Activated naive CD8-positive, alpha-beta T cell treated with anti-CD3 and anti-CD28 coated beads, Interleukin-2, amount 50 U/mL, for 24 hours (primary cell): ENCODE data around the gene RXRB.
"Not testable (repeated sequence)": the region's sequence is repeated elsewhere in the genome, so short reads cannot be mapped to it uniquely, and the experiment has no call there.

Experiments used
- ATAC-seq: fragments of 150-1000 bp; cut with Tn5 transposase; one replicate; pipeline ENCODE4 v1.10.0; 2021
- DNase-seq: peaks from one replicate; pipeline ENCODE4 v3.0.0; 2021
- H3K27ac Mint-ChIP-seq: one replicate; pipeline ENCODE4 v1.8.0; 2021; ENCODE audit warnings: mild to moderate bottlenecking, mixed read lengths
- H3K27me3 Mint-ChIP-seq: one replicate; pipeline ENCODE4 v1.8.0; 2021; ENCODE audit warnings: mixed read lengths
- H3K36me3 Mint-ChIP-seq: one replicate; pipeline ENCODE4 v1.8.0; 2021; ENCODE audit warnings: low read depth, mixed read lengths
- H3K4me1 Mint-ChIP-seq: one replicate; pipeline ENCODE4 v1.8.0; 2021; ENCODE audit warnings: mixed read lengths
- H3K4me3 Mint-ChIP-seq: one replicate; pipeline ENCODE4 v1.8.0; 2021; ENCODE audit warnings: mild to moderate bottlenecking, moderate library complexity, mixed read lengths
- H3K9me3 Mint-ChIP-seq: one replicate; pipeline ENCODE4 v1.8.0; 2021; ENCODE audit warnings: mixed read lengths

Gene RXRB

DNA sequence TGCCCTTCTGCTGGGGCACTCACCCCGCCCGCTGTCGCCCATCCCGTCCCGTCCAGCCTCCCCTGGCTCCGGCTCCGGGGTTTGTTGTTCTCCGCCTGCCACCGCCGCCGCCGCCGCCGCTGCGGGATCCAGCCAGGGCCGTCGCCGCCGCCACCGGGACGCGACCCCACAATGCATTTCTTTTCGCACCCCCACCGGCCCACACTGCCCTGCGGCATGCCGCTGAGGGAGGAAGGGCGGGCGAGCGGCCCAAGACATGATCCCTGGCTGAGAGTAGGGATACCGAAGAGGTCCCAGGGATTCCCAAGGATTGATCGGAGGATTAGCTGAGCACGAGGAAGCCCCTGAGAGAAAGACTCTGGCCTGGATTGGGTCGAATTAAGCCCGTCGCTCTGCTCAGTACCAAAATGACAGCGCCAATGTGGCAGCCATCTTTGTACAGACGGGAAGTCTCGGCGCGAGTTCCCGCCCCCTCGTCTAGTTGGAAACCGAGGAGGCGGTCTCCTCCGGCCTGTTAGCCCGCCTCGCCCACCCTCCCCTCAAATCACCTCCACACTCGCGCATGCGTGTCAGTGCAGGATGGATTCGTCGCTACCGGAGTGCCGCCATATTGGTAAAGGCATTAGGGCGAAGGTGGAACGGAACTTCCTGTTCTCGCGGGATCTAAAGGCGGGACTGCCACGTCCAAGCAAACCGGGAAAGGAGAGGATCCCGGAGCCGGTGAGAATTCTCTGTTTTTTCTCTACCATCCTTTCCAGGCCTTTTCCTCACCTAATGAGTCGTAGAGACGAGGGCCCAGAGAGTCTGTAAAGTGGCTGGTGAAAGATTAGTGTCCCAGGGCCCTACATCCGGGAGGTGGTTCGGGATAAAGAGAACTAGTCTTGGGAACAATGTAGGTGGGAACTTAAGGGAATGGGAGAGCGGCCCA lies at the start of gene RXRB, which contains the start of gene SLC39A7:
Gene RXRB, minus strand, starts transcription at position 447 of the 928 bp plus-strand sequence. Its CDS starts 189 bp downstream, at position 258.
Gene SLC39A7, plus strand, starts transcription at position 649 of the 928 bp plus-strand sequence. CDS start 379 bp downstream, outside the sequence.
- Mint-ChIP-seq H3K4me3 (peak within 1 kb of the TSS; percentile 99), H3K27ac (peak within 1 kb of the TSS; percentile 98), H3K9me3 (no peaks in the 10 kb centered on the region), H3K27me3 (no peaks in the 10 kb centered on the region), H3K4me1 (peaks cover 67% of the 10 kb centered on the region), H3K36me3 (peaks cover 50% of the 10 kb centered on the region)
- DNase-seq (peak; percentile 98), ATAC-seq (peak; percentile 40)

DNA sequence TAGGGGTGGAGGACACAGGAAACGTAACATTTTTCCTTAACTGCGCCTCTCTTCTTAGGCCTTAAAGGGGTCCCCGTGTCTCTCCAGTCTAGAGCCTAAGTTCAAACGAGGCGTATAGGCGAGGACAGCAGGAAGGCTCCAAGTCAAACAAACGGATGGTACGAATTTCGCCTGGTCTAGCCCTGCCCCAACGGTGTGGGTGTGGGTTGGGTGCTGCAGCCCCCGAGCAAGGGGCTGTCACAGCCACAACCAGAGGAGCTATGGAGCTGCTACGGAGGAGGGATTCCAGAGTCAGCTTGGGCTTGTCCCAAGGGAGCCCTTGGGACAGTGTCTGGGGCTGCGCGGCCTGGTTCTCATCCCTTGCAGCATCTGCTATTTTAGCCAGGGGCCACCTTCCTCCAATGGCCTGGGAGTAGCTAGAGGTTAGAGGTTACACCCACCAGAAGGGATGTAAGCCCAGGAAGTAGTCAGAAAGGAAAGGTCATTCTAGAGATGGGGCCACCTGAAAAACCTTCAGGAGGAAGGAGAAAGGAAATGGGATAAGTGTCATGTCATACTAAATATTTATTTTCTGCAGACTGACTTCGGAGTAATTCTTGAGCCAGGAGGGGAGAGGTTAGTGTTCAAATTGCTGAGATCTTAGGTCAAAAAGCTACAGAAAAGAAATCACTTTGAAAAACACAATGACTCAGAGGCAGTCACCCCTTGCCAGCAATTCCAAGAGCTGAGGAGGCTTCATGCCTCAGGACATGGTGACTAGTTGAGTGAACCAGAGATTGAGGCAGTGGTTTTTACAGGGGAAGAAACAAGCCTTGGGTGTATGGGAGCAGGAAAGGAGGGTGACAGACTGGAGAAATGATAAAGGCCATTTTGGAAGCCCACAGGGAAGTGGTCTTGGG lies 49.5 kb upstream of the RXRB start:
- H3K4me3 Mint-ChIP-seq = peak overlapping the region; percentile 90
- no peak for ATAC-seq
- DNase-seq = peak; percentile 19
- H3K27ac Mint-ChIP-seq = peak overlapping the region; percentile 94
- H3K36me3 Mint-ChIP-seq = peaks cover 24% of the 10 kb centered on the region
- H3K4me1 Mint-ChIP-seq = peaks cover 44% of the 10 kb centered on the region
- H3K9me3 Mint-ChIP-seq = no peaks in the 10 kb centered on the region
- H3K27me3 Mint-ChIP-seq = peaks cover 4% of the 10 kb centered on the region

DNA sequence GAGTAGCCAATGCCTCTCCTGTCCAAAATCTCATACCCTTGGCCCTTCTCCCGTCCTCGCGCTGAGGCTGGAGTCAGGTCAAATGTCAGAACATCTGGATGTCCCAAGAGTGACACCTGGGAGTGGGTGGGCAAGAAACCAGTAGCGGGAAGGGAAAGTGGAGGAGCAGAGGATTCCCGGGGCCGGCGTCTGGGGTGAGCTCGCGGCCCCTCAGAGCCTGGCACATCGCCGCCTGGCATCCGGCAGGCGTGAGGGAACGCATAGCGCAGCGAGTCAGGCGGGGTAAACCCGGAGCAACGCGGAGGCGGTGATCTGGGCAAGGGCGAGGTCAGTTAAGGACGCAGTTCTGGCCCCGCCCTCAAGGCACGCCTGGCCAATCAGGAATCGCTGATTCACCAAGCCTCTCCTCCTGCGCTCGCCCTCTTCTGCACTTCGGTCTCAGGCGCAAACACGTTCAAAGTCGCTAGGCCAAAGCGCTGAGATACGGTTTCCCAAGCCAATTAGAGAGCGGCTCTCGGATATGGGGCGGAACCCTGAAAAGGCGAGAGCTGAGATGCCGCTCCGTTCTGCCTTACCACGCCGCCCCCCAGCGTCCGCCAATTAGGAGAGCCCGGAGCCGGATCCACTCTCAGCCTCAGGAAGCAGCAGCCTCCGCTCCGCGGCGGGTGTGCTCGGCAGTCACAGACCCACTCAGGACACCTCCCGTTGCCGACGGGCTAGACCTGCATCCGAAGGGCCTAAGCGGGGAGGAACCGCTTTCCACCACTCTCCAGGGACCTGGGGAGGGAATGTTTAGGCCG lies 48.7 kb upstream of the RXRB start:
- DNase-seq = peak; percentile 96
- Mint-ChIP-seq H3K9me3 (no peaks in the 10 kb centered on the region), H3K4me3 (peak overlapping the region; percentile 90), H3K27me3 (peaks cover 4% of the 10 kb centered on the region), H3K4me1 (peaks cover 44% of the 10 kb centered on the region), H3K27ac (peak overlapping the region; percentile 94), H3K36me3 (peaks cover 24% of the 10 kb centered on the region)
- peak; percentile 94 for ATAC-seq

DNA sequence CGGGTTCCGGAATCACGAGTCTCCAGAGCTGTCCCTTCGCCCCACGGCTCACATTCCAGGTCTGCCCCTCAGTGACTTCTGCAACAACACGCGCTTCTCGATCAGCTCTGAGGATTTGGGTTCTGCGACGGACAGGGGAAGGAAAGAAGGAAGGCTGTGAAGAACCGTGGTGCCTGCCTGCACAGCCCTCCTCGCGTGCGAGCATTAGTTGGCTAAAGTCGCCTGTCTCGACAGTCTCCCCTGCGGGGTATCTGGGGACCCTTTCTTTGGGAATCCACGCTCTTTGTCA lies 48.1 kb upstream of the RXRB start:
- Mint-ChIP-seq H3K4me3 (peak overlapping the region; percentile 90), H3K27ac (peak overlapping the region; percentile 94), H3K4me1 (peaks cover 44% of the 10 kb centered on the region), H3K27me3 (peaks cover 5% of the 10 kb centered on the region), H3K9me3 (no peaks in the 10 kb centered on the region), H3K36me3 (peaks cover 24% of the 10 kb centered on the region)
- ATAC-seq (peak; percentile 10), DNase-seq (no peak)

DNA sequence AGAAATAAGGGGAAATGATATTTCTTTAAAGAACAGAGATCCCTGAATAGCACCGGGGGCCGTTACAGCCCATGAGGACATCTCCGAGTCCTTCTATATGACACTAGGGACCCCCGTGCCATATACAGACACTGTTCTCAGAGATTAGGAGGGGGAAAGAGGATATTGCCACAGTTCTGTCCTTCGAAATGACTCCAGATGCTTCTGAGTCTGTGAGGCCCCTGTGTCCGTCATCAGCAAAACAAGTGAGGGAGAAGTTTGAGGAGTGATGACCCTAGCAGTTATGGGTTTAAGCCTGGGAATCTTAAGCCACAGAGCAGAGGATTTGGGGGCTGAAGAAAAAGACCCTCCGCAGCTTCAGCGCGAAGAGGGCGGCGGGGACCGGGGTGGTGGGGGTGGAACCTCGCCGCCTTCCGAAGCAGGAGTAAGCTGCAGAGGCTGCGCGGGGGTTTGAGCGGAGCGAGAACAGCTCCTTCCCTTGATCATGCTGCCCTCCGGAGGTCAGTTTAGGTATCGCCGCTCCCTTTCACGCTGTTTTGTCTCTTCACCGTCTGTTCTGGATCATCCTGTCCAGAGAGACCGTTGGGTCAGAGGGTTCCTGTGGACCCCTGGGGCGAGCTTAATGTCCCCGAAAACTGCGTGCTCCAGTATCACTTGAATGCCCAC lies 47.6 kb upstream of the RXRB start:
- peaks cover 24% of the 10 kb centered on the region for H3K36me3 Mint-ChIP-seq
- peak overlapping the region; percentile 94 for H3K27ac Mint-ChIP-seq

DNA sequence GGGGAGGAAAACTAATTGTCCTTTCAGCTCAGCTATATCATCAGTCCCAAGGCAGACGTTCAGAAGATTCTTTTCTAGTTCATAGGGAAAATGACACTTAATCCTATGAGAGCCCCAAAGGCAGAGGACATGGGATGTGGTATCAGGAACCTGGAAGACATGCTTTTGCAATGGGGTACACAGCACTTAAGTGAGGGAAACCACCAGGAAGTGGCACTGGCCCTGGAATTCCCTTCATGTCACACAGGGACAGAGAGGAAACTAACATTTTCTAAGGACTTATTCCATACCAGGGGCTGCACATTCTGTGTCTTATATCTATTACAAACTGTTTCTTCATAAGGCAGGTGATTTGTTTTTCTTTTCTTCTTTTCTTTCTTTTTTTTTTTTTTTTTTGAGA lies 43.0 kb upstream of the RXRB start:
- Mint-ChIP-seq H3K4me3 (no peak overlapping the region), H3K36me3 (no peaks in the 10 kb centered on the region), H3K27me3 (peaks cover 10% of the 10 kb centered on the region), H3K9me3 (no peaks in the 10 kb centered on the region), H3K27ac (no peak overlapping the region), H3K4me1 (peaks cover 22% of the 10 kb centered on the region)
- ATAC-seq = no peak
- DNase-seq = no peak

More for the DNA sequence above, 47.6 kb upstream of the RXRB start:
- peaks cover 5% of the 10 kb centered on the region for H3K27me3 Mint-ChIP-seq
- DNase-seq (peak; percentile 95), ATAC-seq (peak; percentile 41)
- peaks cover 44% of the 10 kb centered on the region for H3K4me1 Mint-ChIP-seq
- H3K4me3 Mint-ChIP-seq = peak overlapping the region; percentile 90
- H3K9me3 Mint-ChIP-seq = no peaks in the 10 kb centered on the region

DNA sequence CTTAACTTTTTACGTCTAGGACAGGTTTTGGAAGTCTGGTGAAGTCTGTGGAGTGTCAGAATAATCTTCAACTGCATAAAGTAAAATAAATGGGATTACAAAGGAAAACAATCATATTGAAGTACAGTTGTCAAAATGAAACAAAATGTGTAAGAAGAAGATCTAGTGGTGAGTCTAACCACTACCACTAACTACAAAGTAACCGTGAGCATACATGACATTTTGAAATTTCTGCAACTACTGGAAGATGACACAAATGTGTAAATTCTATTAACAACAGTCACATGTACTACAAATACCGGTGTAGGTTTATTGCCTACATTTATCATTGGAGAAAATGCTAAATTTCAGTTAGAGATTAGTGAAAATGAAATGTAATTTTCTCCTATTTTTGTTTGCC lies 41.5 kb upstream of the RXRB start:
- Mint-ChIP-seq H3K27me3 (peaks cover 10% of the 10 kb centered on the region), H3K9me3 (no peaks in the 10 kb centered on the region), H3K36me3 (no peaks in the 10 kb centered on the region), H3K4me1 (peaks cover 16% of the 10 kb centered on the region), H3K4me3 (peak overlapping the region; percentile 23), H3K27ac (no peak overlapping the region)
- DNase-seq = no peak
- ATAC-seq = peak; percentile 88

DNA sequence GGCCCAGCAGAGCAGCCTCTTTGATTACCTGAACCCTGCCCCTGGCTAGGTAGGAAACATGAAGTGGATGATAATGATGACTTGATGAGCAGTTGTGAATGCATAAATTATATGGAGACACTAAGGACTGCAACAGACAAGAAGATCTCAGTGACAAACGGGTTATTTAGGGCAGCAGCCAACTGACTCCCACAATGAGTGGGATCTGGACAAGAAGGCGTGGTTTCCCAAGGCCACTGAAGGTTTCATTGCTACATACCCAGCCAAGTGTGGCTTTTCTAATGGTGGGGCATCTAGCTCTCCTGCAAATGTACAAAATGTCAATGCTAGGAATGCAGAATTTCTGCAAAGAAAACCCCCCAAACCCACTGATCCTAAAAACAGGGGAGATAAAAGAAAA lies 37.3 kb upstream of the RXRB start:
- Mint-ChIP-seq H3K36me3 (no peaks in the 10 kb centered on the region), H3K27ac (no peak overlapping the region), H3K4me3 (no peak overlapping the region), H3K27me3 (peaks cover 15% of the 10 kb centered on the region), H3K4me1 (peaks cover 16% of the 10 kb centered on the region), H3K9me3 (no peaks in the 10 kb centered on the region)
- DNase-seq = no peak
- no peak for ATAC-seq

DNA sequence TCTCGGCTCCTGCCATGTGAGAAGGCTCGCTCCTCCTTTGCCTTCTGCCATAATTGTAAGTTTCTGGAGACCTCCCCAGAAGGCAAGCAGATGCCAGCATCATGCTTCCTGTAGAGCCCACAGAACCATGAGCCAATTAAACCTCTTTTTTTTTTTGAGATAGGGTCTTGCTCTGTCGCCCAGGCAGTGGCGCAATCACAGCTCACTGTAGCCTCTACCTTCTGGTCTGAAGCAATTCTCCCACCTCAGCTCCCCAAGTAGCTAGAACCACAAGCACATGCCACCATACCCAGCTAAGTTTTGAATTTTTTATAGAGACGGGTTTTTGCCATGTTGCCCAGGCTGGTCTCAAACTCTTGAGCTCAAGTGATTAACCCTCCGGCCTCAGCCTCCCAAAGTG lies 36.4 kb upstream of the RXRB start:
- DNase-seq = no peak
- Mint-ChIP-seq H3K9me3 (no peaks in the 10 kb centered on the region), H3K27ac (no peak overlapping the region), H3K27me3 (peaks cover 12% of the 10 kb centered on the region), H3K36me3 (no peaks in the 10 kb centered on the region), H3K4me1 (peaks cover 10% of the 10 kb centered on the region), H3K4me3 (no peak overlapping the region)
- no peak for ATAC-seq

DNA sequence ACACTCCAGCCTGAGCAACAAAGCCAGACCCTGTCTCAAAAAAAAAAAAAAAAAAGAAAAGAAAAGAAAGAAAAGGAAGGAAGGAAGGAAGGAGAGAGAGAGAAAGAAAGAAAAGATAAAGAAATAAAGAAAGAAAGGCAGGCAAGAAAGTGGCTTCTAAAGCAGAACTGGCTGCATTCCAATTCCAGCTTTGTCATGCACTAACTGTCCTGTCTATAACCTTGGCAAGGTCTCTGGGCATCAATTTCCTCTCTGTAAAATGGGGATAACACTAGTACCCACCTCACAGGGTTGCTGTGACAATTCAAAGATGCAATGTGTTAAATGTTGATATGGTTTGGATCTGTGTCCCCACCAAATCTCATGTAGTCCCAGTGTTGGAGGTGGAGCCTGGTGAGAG lies 35.9 kb upstream of the RXRB start:
- peaks cover 5% of the 10 kb centered on the region for H3K4me1 Mint-ChIP-seq
- no peaks in the 10 kb centered on the region for H3K36me3 Mint-ChIP-seq
- H3K4me3 Mint-ChIP-seq = no peak overlapping the region
- ATAC-seq = no peak
- peaks cover 15% of the 10 kb centered on the region for H3K27me3 Mint-ChIP-seq
- DNase-seq = no peak
- no peak overlapping the region for H3K27ac Mint-ChIP-seq
- H3K9me3 Mint-ChIP-seq = no peaks in the 10 kb centered on the region

DNA sequence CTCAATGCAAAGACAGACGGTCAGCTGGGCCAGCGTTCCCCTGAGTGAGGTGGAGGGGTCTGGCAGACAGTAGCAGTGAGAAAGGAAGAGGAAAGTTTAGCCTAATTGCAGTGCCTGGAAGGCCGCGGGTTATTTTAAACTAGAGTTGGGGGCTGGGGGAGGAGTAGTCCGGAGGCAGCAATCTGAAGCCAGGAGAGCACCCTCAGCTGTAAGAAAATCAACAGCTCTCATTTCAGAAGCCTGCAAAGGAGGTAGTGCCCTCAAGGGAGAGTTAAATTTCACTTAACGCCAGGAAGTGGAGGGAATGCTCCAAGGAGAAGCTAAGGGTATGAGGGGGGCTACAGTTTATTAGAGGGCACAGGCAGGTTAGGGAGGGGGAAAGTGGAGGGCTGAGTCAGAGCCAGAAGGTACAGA lies 34.8 kb upstream of the RXRB start:
- peaks cover 15% of the 10 kb centered on the region for H3K27me3 Mint-ChIP-seq
- no peak for ATAC-seq
- H3K4me3 Mint-ChIP-seq = no peak overlapping the region
- no peaks in the 10 kb centered on the region for H3K9me3 Mint-ChIP-seq
- no peaks in the 10 kb centered on the region for H3K36me3 Mint-ChIP-seq
- no peak overlapping the region for H3K27ac Mint-ChIP-seq
- DNase-seq = no peak
- H3K4me1 Mint-ChIP-seq = no peaks in the 10 kb centered on the region

DNA sequence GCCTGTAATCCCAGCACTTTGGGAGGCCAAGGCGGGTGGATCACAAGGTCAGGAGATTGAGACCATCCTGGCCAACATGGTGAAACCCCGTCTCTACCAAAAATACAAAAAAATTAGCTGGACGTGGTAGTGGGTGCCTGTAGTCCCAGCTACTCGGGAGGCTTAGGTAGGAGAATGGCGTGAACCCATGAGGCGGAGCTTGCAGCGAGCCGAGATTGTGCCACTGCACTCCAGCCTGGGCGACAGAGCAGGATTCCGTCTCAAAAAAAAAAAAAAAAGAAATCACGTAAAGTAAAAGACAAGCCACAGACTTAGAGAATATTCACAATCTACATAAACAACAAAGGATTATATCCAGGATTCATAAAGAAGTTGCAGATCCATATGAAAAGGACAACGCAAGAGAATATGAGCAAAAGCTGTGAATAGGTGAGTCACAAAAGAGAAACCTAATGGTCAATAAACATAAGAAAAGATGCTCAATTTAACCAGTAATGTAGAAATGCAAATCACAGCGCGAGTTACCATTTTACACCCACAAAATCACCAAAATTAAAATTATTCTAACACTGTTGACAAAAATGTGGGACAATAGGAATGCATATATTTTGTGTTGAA lies 26.1 kb upstream of the RXRB start:
- DNase-seq, H3K4me3 Mint-ChIP-seq, H3K9me3 Mint-ChIP-seq, H3K4me1 Mint-ChIP-seq, ATAC-seq, H3K27ac Mint-ChIP-seq, H3K36me3 Mint-ChIP-seq: not testable (repeated sequence)
- H3K27me3 Mint-ChIP-seq = peaks cover 26% of the 10 kb centered on the region

DNA sequence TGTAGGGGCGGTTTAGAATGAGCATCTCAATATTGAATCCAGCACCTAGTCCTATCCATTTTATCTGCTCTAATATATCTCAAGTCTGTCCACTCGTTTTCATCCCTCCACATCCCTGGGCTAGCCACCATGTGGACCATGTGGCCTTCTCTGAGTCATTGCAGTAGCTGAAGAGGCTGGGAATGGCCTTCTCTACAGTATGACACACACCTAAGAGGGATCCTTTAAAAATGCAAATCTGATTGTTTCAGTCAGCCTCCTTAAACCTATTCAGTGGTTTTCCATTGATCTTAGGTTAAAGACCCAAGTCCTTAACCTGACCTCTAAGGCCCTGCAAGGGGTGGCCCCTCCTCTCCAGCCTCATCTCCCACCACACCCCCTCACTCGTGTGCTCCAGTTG lies 17.2 kb upstream of the RXRB start:
- H3K4me3 Mint-ChIP-seq = no peak overlapping the region
- no peak for DNase-seq
- no peaks in the 10 kb centered on the region for H3K9me3 Mint-ChIP-seq
- H3K27ac Mint-ChIP-seq = no peak overlapping the region
- H3K27me3 Mint-ChIP-seq = peaks cover 19% of the 10 kb centered on the region
- no peak for ATAC-seq
- peaks cover 20% of the 10 kb centered on the region for H3K4me1 Mint-ChIP-seq
- peaks cover under 1% of the 10 kb centered on the region for H3K36me3 Mint-ChIP-seq
